Measurements from ENCODE around the gene USP3. TPM values are rescaled to one million over a fixed set of nuclear protein-coding genes. Genes with fewer than 3 reads are reported as not detected.
A peak's percentile ranks its signal among the peaks of the same experiment; 100 is the strongest.

Gene USP3
- total and polyA plus RNA-seq, 2 of the 13 experiments (the other 11 are each of a cell fraction or from before 2014, with no cell fraction given), result 14.3 to 61.2 TPM

GRCh38 chr15:63473999-63474809 is 30.2 kb upstream of the USP3 start (continued):
- no peak for TF ChIP-seq ZNF512 (CRISPR knock-in tag; IDR thresholded peaks at IDR 0.05)
- TF ChIP-seq ERF (CRISPR knock-in tag; IDR thresholded peaks at IDR 0.05), result peak; percentile 58; the same call in 1 of the 2 replicates
- TF ChIP-seq AGO2 (optimal IDR thresholded peaks at IDR 0.05; ENCODE audit: low read depth, low read length), result no peak
- no peak for TF ChIP-seq ATF7 (IDR thresholded peaks at IDR 0.05)
- TF ChIP-seq ATF7 (CRISPR knock-in tag; IDR thresholded peaks at IDR 0.05), result no peak
- TF ChIP-seq RAD51 (IDR thresholded peaks at IDR 0.05; ENCODE audit: borderline replicate concordance), result no peak
- TF ChIP-seq ZNF766 (CRISPR knock-in tag; IDR thresholded peaks at IDR 0.05; ENCODE audit: borderline replicate concordance), result no peak
- no peak for TF ChIP-seq ZNF570 (CRISPR knock-in tag; IDR thresholded peaks at IDR 0.05; ENCODE audit: borderline replicate concordance)
- 0 out of 2 replicates have a peak, but pooled peaks have one; percentile 7 for TF ChIP-seq KDM1A (CRISPR knock-in tag; IDR thresholded peaks at IDR 0.05)
- no peak for TF ChIP-seq ZSCAN22 (CRISPR knock-in tag; IDR thresholded peaks at IDR 0.05)
- peak; percentile 55; the same call in 1 of the 2 replicates for TF ChIP-seq KMT2A (CRISPR knock-in tag; IDR thresholded peaks at IDR 0.05)
- no peak for TF ChIP-seq MXD4 (CRISPR knock-in tag; IDR thresholded peaks at IDR 0.05)
- TF ChIP-seq MXD3 (CRISPR knock-in tag; IDR thresholded peaks at IDR 0.05), result no peak
- 0 out of 2 replicates have a peak, but pooled peaks have one; percentile 27 for TF ChIP-seq ZNF317 (CRISPR knock-in tag; IDR thresholded peaks at IDR 0.05)
- no peak for TF ChIP-seq MAFF (IDR thresholded peaks at IDR 0.05; ENCODE audit: low read depth, low read length)
- no peak for TF ChIP-seq AHR (CRISPR knock-in tag; IDR thresholded peaks at IDR 0.05)
- no peak for TF ChIP-seq SMARCE1 (IDR thresholded peaks at IDR 0.05; ENCODE audit: borderline replicate concordance)
- TF ChIP-seq ZNF703 (CRISPR knock-in tag; IDR thresholded peaks at IDR 0.05; ENCODE audit: borderline replicate concordance), result no peak; the same call in 1 of the 2 replicates
- TF ChIP-seq FOSL1 (CRISPR knock-in tag; IDR thresholded peaks at IDR 0.05; ENCODE audit: borderline replicate concordance), result no peak
- 0 out of 2 replicates have a peak, but pooled peaks have one; percentile 18 for TF ChIP-seq ONECUT2 (CRISPR knock-in tag; IDR thresholded peaks at IDR 0.05)
- peak; percentile 54; the same call in 1 of the 2 replicates for TF ChIP-seq SMAD3 (CRISPR knock-in tag; IDR thresholded peaks at IDR 0.05)
- TF ChIP-seq ZKSCAN5 (CRISPR knock-in tag; IDR thresholded peaks at IDR 0.05), result no peak
- TF ChIP-seq GATAD1 (CRISPR knock-in tag; IDR thresholded peaks at IDR 0.05), result peak; percentile 66; the same call in 1 of the 2 replicates
- no peak for TF ChIP-seq ZNF207 (IDR thresholded peaks at IDR 0.05; ENCODE audit: borderline replicate concordance)
- 0 out of 2 replicates have a peak, but pooled peaks have one; percentile 23 for TF ChIP-seq SIN3A (IDR thresholded peaks at IDR 0.05; ENCODE audit: borderline replicate concordance, low read depth, low read length)

All from HepG2 (cell line).